Activated CD8-positive, alpha-beta T cell treated with anti-CD3 and anti-CD28 coated beads for 36 hours (primary cell): ENCODE data around the gene CDH13. TPM values are rescaled to one million over a fixed set of nuclear protein-coding genes. Genes with fewer than 3 reads are reported as not detected.

ENCODE experiments used
- ATAC-seq: fragments of 200-7000 bp; cut with Tn5 transposase; one replicate; pipeline ENCODE4 v1.10.0; 2021; ENCODE audit warnings: mild to moderate bottlenecking, moderate library complexity
- CTCF ChIA-PET: fragments of 350-600 bp; sonication (Branson Sonifier 250); formaldehyde crosslinking; loops from one replicate; lab custom pipeline; 2021; ENCODE audit warnings: antibody characterized with exemption; lab: Charles Lee
- POLR2A ChIA-PET: fragments of 350-600 bp; sonication (Branson Sonifier 250); formaldehyde crosslinking; loops from one replicate; lab custom pipeline; 2021; ENCODE audit warnings: antibody characterized with exemption; lab: Charles Lee
- DNase-seq: peaks from one replicate; pipeline ENCODE4 v3.0.0-alpha.2; 2020
- H3K27ac Mint-ChIP-seq: one replicate; pipeline ENCODE4 v1.8.0; 2021; ENCODE audit warnings: mild to moderate bottlenecking, mixed read lengths
- H3K27me3 Mint-ChIP-seq: one replicate; pipeline ENCODE4 v1.8.0; 2021; ENCODE audit warnings: mixed read lengths
- H3K36me3 Mint-ChIP-seq: one replicate; pipeline ENCODE4 v1.8.0; 2021; ENCODE audit warnings: low read depth, mixed read lengths
- H3K4me1 Mint-ChIP-seq: one replicate; pipeline ENCODE4 v1.8.0; 2021; ENCODE audit warnings: low read depth, mixed read lengths
- H3K4me3 Mint-ChIP-seq: one replicate; pipeline ENCODE4 v1.8.0; 2021; ENCODE audit warnings: mild to moderate bottlenecking, moderate library complexity, mixed read lengths
- H3K9me3 Mint-ChIP-seq: one replicate; pipeline ENCODE4 v1.8.0; 2021; ENCODE audit warnings: mixed read lengths
- CTCF ChIP-seq: fragments of 200-600 bp; IDR thresholded peaks from one replicate; pipeline ENCODE4 v1.8.0; 2022; ENCODE audit warnings: antibody characterized with exemption, mild to moderate bottlenecking
- intact Hi-C: fragments of 100-400 bp; cut with micrococcal nuclease; formaldehyde crosslinking; loops from one replicate; pipeline ENCODE4 v1.10.0; 2022
- total RNA-seq, 2 experiments: library from RNA; stranded (reverse); gene quantifications; one replicate each; pipeline ENCODE4 v1.2.3, GENCODE V29; 2021

The CDH13 gene
- total RNA-seq, 2 experiments from 2014 or later, result not detected

GRCh38 chr16:83830091-83830768 lies 1203.5 kb downstream of the CDH13 start:
- intact Hi-C loops, result no loop called here
- peaks cover 2% of the 10 kb centered on the region for H3K4me1 Mint-ChIP-seq
- H3K27ac Mint-ChIP-seq, result no peak overlapping the region
- ChIA-PET CTCF (no interaction called here), POLR2A (interaction anchor here (1.2 kb wide), 1 partner anchor 15 kb away, joined by 3 read pairs; no protein-coding TSS in a partner anchor)
- no peak for ATAC-seq
- no peak for TF ChIP-seq CTCF
- H3K4me3 Mint-ChIP-seq, result no peak overlapping the region
- no peaks in the 10 kb centered on the region for H3K36me3 Mint-ChIP-seq
- DNase-seq, result no peak
- H3K27me3 Mint-ChIP-seq, result peaks cover under 1% of the 10 kb centered on the region
- no peaks in the 10 kb centered on the region for H3K9me3 Mint-ChIP-seq

GRCh38 chr16:83830769-83831455 lies 1204.1 kb downstream of the CDH13 start:
- H3K4me3 Mint-ChIP-seq, result no peak overlapping the region

GRCh38 chr16:83831456-83831987 lies 1204.8 kb downstream of the CDH13 start:
- no peak overlapping the region for H3K27ac Mint-ChIP-seq
- H3K9me3 Mint-ChIP-seq, result no peaks in the 10 kb centered on the region
- ATAC-seq (no peak), DNase-seq (no peak)
- no peak for TF ChIP-seq CTCF
- H3K27me3 Mint-ChIP-seq, result peaks cover 3% of the 10 kb centered on the region
- no peak overlapping the region for H3K4me3 Mint-ChIP-seq
- intact Hi-C loops, result no loop called here
- peaks cover 11% of the 10 kb centered on the region for H3K4me1 Mint-ChIP-seq
- ChIA-PET POLR2A (interaction anchor here (0.6 to 1.2 kb wide), 2 partner anchors 16 to 20 kb away, joined by 3 read pairs; no protein-coding TSS in a partner anchor), CTCF (no interaction called here)
- no peaks in the 10 kb centered on the region for H3K36me3 Mint-ChIP-seq

More at GRCh38 chr16:83830769-83831455, 1204.1 kb downstream of the CDH13 start:
- no peaks in the 10 kb centered on the region for H3K36me3 Mint-ChIP-seq
- ATAC-seq, result no peak
- H3K27ac Mint-ChIP-seq, result no peak overlapping the region
- POLR2A ChIA-PET, result interaction anchor here (0.6 to 1.2 kb wide), 2 partner anchors 16 to 19 kb away, joined by 3 read pairs; no protein-coding TSS in a partner anchor
- no peaks in the 10 kb centered on the region for H3K9me3 Mint-ChIP-seq
- H3K27me3 Mint-ChIP-seq, result peaks cover 2% of the 10 kb centered on the region
- CTCF ChIA-PET, result no interaction called here
- no peak for DNase-seq
- intact Hi-C loops, result no loop called here
- H3K4me1 Mint-ChIP-seq, result peaks cover 8% of the 10 kb centered on the region
- TF ChIP-seq CTCF, result no peak

GRCh38 chr16:83833921-83834320 lies 1207.2 kb downstream of the CDH13 start:
- ATAC-seq, result no peak
- Mint-ChIP-seq H3K4me3 (no peak overlapping the region), H3K4me1 (peaks cover 11% of the 10 kb centered on the region), H3K9me3 (no peaks in the 10 kb centered on the region), H3K27me3 (peaks cover 15% of the 10 kb centered on the region), H3K27ac (no peak overlapping the region), H3K36me3 (no peaks in the 10 kb centered on the region)
- no peak for DNase-seq
- CTCF ChIA-PET, result no interaction called here
- intact Hi-C loops, result no loop called here
- no peak for TF ChIP-seq CTCF
- POLR2A ChIA-PET, result no interaction called here
